SW480 (cell line): ENCODE results near the gene LRRC46.

Source experiments
- DNase-seq: peaks from one replicate; pipeline ENCODE4 v3.0.0-alpha.2; 2016; ENCODE audit warnings: low spot score

LRRC46 gene

GRCh38 chr17:47834756-47835155, 3.3 kb downstream of the LRRC46 start:
- DNase-seq = no peak

DNA sequence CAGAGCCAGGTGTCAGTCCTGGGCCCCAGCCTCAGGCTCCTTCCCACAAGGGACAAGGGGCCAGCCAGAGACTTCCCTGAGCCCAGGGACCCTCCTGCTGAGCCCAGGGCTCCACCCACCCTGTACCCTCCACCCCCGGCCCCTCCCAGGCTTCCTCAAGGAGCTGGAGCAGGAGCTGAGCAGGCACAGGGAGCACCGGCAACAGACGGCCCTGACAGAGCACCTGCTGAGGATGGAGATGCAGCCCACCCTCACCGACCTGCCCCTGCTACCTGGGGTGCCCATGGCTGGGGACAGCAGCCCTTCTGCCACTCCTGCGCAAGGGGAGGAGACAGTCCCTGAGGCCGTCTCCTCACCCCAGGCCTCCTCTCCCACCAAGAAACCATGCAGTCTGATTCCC, 5.1 kb downstream of the LRRC46 start:
- no peak for DNase-seq

DNA sequence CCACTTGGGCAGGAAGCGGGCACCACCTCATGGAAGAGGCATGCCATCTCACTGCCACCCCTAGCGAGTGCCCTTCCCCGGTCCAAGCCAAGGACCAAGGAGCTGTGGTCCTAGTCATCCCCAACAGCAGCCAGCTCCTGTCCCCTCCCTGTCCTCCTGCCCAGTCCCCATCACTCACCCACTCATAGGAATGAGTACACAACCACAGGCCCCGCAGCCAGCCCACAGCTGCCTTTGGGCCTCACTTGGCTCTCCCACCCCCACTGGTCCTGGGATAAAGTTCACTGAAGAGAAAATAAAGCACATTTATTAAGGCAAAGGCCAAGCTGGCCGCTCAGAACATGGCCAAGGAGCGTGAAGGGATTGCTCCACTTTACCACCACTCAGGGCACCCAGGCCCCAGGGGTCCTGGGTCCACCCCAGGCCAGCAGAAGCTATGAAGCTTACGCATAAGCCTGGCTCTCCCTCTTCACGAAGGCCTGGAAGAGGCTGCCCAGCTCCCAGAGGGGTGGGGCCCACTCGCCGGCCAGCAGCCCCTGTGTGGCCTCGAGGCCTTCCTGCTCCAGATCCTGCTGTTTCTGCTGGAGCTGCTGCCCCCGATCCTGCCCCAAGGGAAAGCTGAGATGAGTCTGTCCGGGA, 6.0 kb downstream of the LRRC46 start:
- no peak for DNase-seq

- DNase-seq = no peak
Observed at GRCh38 chr17:47838636-47839035, 7.2 kb downstream of the LRRC46 start.

GRCh38 chr17:47839071-47839470, 7.6 kb downstream of the LRRC46 start:
- no peak for DNase-seq

GRCh38 chr17:47840001-47840741, 8.7 kb downstream of the LRRC46 start:
- no peak for DNase-seq

DNA sequence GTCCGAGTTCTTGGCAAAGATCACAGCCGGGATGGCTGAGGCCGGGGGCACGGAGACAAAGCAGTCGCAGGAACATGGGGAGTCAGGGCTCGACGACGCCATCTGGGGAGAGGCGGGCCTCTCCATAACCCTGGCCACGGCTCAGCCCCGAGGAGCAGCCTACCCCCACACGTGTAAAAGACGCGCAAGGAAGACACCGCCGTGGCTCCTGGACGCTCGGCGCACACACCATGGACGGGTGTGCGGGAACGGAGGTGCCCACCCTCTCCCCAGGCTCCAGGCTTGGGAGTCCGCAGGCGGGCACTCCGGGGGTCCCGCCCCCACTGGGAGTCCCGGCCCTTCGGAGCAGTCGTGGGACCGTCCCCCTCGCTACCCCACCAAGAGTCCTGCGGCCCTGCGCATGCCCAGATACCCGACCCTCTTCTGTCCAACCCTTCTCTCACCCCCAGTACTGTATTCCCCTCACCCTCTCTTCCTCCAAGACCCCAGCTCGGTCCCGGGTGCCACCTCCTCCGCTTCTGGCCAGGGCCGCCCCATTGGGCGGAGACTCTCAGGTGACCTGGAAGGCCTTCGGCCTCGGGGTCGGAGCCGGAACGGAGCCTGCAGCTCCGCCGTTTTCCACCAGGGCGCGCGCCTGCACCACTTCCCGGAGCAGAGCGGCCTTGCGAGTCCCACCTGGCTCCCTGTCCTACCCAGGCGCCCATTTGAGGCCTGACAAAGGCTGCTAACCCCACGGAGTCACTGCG, 9.4 kb downstream of the LRRC46 start, which contains the start of gene SCRN2:
Gene SCRN2 (minus strand): TSS at position 532 of the 746 bp plus-strand sequence. CDS start 430 bp downstream, at position 102.
- peak; percentile 82 for DNase-seq

GRCh38 chr17:47841488-47842291, 10.2 kb downstream of the LRRC46 start:
- no peak for DNase-seq

DNA sequence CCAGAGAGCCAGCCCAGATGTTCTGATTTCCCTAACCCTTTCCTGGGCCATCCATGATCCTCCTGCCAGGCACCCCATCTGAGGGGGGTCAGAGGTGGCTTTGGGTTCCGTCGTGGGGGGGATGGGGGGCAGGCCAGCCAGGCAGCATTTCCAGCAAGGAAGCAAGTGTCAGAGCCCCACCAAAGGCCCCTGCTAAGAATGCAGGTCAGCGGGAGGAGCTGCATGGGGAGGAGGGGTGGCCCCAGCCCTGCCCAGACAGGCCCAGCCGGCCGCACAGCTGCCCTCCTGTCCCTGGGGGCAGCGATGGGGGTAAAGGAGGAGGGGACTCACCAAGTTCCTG, 11.9 kb downstream of the LRRC46 start:
- DNase-seq = no peak

DNA sequence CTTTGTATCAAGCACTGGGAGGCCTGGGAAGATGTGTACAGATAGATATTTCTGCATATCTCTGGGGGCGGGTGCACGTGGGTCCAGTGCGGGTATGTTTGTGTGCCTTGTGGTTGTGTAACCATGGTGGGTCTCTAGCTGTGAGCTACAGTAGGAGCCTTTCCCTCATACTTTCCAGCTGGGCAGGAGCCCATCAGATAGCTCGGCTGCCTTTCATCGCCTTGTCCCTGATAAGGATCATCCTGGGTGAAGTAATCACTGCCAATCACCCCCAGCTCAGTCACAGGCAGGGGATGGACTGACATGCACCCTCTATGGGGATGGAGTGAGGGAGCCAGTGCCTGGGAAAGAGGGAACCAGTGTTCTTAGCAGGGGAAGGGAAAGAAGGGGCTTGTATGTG, 12.8 kb downstream of the LRRC46 start:
- no peak for DNase-seq

- DNase-seq = no peak
Observed at GRCh38 chr17:47844814-47845715, 13.6 kb downstream of the LRRC46 start.

- no peak for DNase-seq
Observed at GRCh38 chr17:47845716-47846075, 14.2 kb downstream of the LRRC46 start.

DNA sequence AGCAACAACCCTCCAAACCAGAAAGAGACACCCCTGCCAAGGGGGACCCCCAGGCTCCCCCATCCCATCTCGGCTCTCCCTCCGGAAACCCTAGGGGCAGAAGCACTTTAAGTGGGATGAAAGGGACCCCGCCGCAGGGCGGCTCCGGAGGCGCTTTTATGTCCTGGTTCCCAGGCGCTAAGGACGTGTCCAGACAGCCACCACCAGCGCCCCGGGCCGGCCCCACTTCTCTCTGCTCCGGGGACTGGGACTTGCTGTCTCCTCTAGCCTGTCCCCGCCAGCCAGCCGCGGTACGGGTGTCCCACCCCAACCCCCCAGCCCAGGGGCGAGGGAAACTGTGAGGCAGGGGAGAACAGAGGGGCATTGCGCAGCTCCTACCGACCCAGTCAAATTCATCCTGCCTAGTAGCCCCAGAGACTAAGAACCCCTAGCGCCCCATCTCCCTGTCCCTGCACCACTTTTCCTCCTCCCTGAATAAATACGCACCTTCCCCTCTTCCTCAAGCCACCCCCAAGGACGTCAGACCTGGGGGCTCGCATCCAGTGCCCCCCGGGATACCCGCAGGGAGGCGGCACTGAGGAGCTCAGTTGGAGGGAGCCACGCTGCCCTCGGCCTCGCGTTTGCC, 15.4 kb downstream of the LRRC46 start:
- DNase-seq = peak; percentile 22

- DNase-seq = no peak
Observed at GRCh38 chr17:47847341-47848197, 16.1 kb downstream of the LRRC46 start.

DNA sequence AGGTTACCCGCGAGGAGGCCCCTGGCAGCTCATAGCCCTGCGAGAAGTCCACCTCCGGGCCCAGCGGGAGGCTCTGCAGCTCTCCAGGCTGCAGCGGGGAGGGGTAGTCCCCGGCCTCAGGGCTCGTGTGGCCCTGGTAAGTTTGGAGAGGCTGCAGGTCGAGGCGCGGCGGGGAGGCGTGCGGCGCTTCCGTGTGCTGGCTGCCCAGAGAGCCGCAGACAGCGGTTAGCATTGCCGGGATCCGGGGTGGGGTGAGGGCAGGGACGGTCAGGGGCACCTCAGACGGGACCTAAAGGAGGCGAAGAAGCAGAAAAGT, 16.7 kb downstream of the LRRC46 start:
- DNase-seq = no peak

GRCh38 chr17:47850373-47850691, 18.9 kb downstream of the LRRC46 start:
- DNase-seq = peak; percentile 49

DNA sequence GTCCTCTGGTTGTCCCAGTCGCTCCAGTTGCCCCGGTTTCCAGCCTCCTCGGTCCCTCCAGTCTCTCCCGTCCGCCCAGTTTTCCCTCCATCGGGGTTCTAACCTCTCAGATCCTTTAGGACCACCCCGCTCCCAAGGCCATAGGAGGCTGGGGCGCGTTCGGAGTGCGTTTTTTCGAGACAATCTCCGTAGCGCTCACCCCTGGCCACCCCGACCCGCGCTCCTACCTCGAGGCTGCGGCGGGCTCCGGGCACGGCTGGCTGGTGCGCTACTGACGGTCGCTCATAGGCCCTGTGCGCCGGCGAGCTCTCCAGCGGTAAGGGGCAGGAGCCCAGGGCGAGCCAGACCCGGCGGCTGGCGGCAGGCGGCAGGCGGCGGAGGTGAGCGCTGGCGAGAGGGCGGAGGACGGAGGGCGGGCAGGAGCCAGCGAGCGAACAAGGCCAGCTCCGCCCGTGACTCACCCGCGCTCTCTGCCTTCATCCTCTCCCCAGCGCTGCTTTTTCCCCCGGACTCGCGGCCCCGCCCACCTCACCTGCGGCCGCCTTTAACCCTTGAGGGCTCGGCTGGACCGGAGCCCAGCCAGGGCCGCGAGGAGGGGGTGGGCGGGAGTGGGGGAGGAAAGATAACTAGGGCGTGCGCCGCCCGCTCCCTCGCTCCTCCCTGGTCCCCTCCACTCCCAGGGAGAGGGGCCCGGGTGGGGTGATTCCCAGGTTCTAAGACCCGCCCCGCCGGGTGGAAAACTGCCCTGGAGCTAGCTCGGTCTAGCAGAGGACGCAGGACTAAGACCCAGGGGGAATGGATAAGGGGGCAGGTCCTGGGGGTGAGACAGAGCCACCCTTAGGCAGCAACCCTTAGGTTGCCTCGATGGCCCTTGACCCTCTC, 19.5 kb downstream of the LRRC46 start, which contains the start of gene SP6:
Gene SP6 (minus strand): TSS at position 472 of the 882 bp plus-strand sequence. CDS start 2,734 bp downstream, outside the sequence.
- DNase-seq = peak; percentile 92

GRCh38 chr17:47851764-47852112, 20.3 kb downstream of the LRRC46 start:
- DNase-seq = no peak
